ENCODE results near the gene HES3. TPM values are rescaled to one million over a fixed set of nuclear protein-coding genes. Genes with fewer than 3 reads are reported as not detected.
"Not testable (repeated sequence)": the region's sequence is repeated elsewhere in the genome, so short reads cannot be mapped to it uniquely, and the experiment has no call there.

Gene HES3
- polyA plus RNA-seq, 3 donors, result not detected

DNA sequence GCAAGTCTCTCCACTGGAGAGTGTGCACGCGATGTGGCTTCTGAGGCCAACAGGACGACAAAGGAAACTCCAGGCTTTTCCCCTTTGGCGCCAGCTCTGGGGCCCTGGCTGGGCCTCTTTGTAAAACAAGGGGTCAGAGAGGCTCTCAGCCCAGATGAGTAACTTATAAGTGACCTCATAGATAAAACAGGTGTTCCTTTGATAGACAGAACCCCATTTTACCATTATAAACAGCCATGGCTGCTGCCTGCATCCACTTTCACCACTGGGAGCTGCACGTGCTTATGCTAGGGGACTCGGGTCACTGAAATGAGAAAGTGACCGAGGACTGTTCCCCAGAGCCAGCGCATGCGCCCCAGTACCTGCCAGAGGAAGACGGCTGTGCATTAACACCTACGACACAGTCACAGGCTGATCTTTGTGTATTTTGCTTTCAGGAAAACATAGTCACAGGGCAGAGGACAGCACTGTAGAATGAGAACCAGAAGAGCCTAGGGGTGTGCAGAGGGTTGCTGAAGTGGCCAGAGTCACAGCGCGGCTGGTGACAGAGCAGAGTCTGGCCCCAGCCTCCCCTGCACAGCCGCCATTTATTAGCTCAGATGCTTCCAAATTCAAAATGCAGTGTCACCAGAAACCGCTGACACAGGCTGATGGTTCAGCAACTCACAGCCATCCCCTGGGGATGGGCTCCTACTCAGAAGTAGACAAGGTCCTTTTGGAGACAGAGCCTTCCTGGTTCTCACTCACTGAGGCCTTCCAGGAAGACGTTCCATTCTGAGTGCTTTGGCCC, 25.4 kb upstream of the HES3 start:
- DNase-seq (ENCODE audit: low read depth in 3 of 3, low spot score in 2 of 3), result no peak

DNA sequence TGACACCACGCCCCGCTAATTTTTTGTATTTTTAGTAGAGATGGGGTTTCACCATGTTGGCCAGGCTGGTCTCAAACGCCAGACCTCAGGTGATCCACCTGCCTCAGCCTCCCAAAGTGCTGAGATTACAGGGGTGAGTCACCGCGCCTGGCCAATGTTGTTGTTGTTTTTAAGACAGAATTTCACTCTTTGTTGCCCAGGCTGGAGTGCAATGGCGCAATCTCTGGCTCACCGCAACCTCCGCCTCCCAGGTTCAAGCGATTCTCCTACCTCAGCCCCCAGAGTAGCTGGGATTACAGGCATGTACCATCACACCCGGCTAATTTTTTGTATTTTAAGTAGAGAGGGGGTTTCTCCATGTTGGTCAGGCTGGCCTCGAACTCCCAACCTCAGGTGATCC, 24.3 kb upstream of the HES3 start:
- not testable (repeated sequence) for DNase-seq (ENCODE audit: low read depth in 3 of 3, low spot score in 2 of 3)

DNA sequence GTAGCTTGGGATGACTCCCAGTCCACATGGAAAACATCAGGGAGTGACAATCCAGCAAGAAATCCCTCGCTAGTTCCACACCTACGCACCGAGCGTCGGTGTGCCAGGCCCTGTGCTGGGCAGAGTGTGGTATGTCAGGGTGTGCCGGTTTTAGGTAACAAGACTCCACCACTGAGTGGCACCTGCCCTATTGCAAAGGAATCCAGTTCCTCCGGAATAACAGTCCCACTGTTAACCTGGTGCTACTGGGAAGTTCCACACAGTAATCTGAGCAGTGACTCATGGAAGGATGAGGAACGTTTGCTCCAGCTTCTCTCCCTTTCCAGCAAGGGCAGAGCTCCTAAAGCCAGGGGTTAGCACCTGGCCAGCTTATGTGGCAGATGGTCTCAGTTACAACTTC, 23.7 kb upstream of the HES3 start:
- DNase-seq (ENCODE audit: low read depth in 3 of 3, low spot score in 2 of 3), result no peak

DNA sequence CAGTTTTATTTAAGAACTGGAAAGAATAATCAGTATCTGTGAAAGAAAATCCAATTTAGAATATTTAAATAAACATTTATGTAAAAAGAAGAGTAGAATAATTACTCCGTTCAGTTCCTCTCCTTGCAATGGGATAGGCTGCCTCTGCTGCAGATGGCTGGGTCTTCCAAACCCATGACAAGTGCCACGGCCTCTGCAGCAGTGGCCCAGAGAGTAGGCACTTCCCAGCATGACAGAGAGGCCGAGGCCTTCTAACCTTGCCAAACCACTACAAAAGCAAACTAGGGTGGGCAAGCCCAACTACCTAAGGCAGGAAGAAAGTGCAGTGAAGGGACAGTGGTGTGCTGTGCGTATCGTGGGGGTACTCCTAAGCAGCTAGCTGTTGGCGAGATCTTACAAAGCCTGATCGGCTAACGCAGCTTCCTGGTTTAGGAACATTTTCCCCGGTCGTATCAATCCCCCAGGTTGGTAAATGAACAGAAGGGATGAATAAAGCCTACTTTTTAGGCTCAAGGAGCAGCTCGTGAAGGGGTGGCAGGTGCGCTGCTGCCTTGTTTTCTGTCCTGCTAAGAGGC, 22.7 kb upstream of the HES3 start:
- DNase-seq (ENCODE audit: low read depth in 3 of 3, low spot score in 2 of 3), result no peak

DNA sequence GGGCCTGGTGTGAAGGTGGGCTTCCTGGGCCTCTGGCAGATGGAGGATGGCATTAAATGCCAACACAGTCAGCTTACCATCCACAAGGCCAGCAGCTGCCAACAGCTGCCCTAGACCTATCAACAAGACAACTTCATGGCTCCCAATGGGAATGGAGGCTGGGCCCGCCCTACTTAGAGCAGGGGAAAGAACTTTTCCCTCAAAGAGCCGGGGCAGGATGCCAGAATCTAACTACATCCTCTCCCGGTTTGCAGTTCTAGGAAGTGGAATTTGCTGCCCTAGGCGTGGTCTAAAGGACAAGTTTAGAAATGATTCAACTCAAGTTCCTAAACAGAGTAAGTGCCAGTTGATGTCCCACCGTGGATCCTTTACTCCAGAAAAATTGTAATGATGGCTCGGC, 21.3 kb upstream of the HES3 start:
- DNase-seq (ENCODE audit: low read depth in 3 of 3, low spot score in 2 of 3), result no peak

DNA sequence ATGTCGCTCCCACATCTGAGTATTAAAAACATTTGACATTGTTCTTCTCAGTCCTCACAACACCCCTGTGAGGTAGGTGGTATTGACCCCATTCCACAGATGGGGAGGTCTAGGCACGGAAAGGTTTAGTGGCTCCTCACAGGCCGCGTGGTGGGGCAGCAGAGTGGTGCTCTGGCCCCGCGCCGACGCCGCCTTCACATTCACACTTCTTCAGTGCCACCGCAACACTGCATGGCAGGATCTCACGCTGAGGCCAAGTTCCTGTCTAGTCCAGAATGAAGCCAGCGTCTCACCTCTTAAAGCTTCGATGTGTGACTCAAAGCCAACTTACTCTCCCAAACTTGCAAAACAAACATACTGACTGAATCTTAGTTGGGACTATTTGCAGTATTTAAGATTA, 20.4 kb upstream of the HES3 start:
- DNase-seq (ENCODE audit: low read depth in 3 of 3, low spot score in 2 of 3), result no peak

DNA sequence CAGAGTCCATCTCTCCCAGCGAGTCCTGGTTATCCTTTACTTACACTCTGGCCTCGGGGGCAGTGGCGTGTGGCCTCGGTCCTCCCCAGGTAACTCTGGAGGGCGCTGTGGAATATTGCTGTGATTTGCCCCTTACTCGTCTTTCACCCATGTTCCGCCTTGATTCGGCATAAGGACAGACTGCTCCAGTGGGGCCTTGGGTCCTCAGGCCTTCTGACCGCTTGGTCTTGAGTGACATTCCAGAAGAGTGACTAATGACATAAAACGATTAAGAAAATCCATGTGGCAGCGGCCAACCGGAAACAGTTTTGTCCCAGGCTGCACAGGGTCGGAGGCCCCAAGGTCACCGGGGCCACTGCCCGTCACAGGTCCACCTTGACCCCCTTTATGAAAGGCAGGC, 19.3 kb upstream of the HES3 start:
- no peak for DNase-seq (ENCODE audit: low read depth in 3 of 3, low spot score in 2 of 3)

DNA sequence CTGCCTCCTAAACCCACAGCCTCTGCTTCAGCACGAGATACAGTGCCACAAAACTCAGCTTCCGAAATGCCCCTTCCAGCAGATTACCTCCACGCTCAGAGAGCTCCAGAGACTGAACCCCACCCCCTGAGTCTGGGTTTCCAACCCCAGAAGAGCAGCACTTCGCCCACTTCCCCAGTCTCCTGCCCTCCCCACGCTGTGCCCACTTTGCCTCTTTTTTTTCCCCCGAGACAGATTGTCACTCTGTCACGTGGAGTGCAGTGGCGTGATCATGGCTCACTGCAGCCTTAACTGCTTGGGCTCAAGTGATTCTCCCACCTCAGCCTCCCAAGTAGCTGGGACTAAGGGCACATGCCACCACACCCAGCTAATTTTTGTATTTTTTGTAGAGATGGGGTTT, 18.3 kb upstream of the HES3 start:
- no peak for DNase-seq (ENCODE audit: low read depth in 3 of 3, low spot score in 2 of 3)

DNA sequence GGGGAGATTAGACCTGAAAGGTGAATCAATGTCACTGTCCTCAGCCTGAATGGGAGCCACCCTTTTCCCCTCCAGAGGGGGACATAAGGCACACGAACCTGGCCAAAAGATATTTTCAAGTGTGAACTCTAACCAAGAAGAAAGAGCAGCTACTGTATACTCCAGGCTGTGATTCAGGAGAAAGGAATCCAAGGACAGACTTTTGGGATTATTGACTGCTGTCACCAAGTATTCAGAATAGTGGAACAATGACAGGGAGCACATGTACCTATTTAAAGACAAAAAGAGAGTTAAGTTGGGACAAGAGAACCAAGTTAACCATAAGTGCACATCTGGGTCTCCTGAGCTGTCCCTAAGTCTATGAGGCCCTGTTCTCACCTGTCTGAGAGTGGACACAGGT, 10.6 kb upstream of the HES3 start:
- DNase-seq (ENCODE audit: low read depth in 3 of 3, low spot score in 2 of 3), result no peak

DNA sequence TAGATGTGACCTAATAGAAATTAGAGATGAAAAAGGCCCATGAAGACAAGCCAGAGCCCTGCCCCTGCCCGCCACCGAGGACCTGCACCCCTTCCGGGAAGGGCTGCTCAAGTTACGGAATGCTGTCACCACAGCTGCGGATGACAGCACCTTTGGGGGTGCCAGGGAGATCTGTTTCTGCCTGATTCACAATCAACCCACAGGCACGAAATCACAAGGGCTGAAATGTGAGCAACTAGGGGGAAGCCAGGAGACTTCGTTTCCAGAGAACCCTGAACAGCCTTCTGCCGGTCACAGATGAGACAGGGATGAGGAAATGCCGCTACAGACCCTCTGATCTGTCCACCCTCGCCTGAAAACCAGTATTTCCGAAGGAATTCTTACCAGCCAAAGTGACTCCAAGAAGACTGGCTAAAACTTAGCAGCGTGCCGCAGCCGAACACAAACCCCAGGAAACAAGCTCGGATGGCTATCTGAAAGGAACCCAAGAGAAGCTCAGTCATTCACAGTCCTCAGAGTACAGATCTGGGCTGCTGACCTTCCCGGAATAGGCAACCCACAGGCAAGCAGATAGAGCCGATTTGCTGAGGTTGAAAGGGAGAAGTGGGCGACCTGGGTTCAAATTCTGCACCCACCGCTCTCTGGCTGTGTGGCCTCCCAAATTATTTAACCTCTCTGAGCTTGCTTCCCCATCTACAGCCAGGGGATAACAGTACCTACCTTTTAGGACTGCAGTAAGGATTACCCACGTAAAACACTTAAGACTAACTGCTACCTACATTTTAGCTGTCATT, 9.3 kb upstream of the HES3 start:
- DNase-seq (ENCODE audit: low read depth in 3 of 3, low spot score in 2 of 3), result no peak

DNA sequence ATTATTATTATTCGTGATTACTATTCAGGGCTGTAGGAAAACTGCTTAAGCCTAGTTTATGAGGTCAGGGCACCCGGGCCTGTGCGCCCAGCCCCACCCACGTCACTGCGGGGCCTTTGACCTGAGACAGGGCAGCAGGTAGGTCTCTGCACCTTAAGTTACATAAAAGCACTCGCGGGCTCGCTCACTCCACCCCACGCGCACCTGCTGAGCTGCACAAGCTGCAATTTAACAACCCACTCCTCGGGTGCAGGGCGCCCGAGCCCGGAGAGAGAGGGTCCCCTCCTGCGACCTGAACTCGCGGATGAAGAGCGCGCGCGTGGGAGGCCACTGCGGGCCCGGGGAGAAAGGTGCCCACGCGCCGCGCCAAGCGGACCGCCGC, 8.7 kb upstream of the HES3 start:
- DNase-seq (ENCODE audit: low read depth in 3 of 3, low spot score in 2 of 3), result no peak

DNA sequence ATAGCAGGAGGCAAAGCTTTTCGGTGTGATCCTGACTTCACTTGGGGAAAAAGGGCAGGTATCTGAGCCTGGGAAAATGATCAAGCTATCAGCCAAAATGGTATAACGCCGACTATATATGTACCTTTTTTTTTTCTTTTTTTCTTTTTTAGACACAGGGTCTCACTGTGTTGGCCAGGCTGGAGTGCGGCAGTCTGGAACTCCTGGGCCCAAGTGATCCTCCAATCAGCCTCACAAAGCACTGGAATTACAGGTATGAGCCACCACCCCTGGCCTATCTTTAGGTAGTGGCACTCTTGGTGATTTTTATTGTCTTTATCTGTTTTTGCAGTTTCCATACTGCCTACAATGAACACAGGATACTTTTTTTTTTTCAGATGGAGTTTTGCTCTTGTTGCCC, 6.9 kb upstream of the HES3 start:
- DNase-seq (ENCODE audit: low read depth in 3 of 3, low spot score in 2 of 3), result no peak

DNA sequence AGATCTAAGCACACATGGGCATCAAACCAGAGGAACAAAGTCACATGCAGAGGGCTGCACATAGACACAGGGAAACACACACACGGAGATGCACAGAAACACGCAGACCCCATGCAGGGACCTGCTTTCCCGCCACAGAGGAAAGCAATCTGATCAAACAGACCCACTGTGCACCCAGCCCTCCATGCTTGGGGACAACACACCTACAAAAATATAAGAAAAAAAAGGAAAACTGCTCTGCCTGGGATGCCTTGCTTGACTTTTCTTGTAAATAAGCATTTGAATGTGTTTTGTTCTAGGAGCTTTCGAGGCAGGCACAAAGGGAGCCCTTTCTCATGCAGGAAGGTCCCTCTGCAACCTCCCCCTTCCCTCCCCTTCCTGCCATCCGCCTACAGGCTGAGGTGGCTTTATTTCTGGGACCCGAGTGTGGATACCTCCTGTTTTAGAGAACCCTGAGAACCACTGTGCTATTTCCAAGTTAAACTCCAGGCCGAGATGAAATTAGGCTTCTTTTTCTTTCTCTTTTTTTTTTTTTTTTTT, 4.7 kb upstream of the HES3 start:
- DNase-seq (ENCODE audit: low read depth in 3 of 3, low spot score in 2 of 3), result no peak

DNA sequence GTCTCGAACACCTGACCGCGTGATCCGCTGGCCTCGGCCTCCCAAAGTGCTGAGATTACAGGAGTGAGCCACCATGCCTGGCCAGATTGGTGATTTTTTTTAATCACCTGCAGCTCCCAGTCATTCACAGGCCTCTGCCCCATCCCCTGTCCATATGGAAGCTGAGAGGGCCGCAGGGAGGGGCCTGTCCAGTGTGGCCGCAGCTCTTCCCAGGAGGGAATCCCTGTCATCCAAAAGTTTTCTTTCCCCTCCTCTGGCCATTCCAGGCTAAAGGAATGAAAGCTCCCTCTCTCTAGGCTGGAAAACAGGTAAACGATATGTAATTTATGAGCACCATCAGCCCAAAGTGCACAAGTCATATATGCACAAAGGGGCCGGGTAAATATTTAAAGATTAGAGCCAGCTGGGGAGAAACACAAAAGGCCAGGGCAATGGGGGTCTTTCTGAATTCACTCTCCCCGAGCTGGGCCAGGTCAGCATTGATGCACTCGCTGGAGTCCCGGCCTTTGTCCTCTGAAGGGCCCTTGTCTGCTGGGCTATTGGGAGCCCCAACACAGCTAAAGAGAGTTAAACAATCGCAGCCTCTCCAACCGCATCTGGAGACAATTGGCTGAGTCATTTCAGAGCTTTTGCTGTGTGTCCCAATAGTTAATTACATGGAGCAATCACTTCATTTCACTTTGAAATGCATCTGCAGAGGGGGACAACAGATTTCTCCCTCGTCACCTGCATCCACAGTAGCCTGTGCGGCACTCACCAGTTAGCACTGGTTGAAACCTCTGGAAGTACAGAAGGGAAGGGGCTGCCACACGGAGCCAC, 3.8 kb upstream of the HES3 start:
- DNase-seq (ENCODE audit: low read depth in 3 of 3, low spot score in 2 of 3), result no peak

DNA sequence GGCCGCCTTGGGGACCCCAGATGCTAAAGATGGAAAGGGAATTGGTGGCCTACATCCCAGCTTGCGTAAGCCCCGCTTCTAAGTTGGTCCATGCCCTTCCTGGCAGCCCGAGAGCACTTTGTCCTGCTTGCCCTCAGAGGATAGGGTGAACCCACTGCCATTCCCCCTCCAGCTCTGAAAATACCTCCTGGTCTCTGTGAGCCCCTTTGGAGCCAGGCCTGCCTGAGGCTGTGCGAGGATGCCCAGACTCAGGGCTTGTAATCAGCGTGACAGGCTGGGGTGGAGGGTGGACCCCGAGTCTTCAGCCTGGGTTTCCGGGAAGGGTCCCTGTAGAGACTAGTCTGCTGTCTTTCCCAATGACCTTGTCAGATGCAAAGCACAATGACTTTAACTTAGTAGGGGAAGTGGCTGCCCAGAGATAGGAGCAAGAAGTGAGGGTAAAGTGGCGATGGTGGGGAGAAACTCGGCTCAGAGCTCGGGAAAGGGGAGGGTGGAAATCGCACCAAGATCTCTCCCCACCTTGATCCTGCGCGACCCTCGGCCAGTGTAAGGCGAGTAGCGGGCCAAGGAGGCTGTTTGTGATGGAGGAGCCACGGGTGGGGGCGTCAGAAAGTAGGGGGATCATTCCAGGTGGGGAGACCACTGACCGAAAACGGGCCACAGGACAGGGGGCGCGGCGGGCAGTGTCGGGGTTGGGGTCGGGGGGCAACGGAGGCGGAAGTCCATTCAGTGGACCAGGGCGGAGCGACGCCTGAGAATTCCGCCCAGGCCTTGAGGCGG, 2.7 kb upstream of the HES3 start:
- DNase-seq (ENCODE audit: low read depth in 3 of 3, low spot score in 2 of 3), result no peak

DNA sequence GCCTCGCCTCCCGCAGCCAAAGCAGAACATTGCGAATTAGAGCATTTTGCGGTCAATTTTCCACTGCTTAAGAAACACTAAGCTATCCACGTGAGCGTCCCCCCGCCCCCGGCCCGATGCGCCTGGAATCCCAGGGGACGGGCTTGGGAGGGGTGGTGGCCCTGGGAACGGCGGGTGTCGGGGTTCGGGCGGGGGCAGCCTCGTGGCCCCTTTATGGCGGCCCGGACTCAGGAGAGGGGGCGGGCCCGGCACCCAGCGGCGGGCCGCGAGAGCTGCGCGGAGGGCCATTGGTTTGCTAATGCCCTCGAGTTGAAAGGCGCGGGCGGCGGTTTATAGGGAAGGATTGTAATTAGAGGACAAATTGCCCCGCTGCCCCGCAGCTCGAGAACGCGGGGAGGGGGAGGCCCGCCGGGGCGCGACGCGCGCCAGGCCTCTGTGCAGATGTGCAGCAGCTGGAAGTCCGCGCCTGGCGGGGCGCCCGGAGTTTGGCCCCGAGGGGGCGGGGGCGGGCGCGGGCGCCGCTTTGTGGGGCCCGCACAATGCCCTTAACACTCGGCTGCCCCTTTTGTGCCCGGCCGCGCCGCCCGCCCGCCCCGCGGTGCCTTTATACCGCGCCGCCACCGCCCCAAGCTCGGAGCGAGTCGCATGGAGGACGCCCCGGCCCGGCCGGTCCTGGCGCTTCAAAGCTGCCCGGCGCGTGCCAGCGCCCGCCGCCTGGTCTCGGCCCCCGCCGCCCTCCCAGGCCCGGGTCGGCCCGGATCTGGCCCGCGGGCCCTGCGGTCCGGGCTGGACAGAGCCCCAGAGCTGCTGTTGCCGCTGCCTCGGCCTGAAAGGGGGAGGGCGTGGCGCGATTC, 1.9 kb upstream of the HES3 start:
- no peak for DNase-seq (ENCODE audit: low read depth in 3 of 3, low spot score in 2 of 3)

DNA sequence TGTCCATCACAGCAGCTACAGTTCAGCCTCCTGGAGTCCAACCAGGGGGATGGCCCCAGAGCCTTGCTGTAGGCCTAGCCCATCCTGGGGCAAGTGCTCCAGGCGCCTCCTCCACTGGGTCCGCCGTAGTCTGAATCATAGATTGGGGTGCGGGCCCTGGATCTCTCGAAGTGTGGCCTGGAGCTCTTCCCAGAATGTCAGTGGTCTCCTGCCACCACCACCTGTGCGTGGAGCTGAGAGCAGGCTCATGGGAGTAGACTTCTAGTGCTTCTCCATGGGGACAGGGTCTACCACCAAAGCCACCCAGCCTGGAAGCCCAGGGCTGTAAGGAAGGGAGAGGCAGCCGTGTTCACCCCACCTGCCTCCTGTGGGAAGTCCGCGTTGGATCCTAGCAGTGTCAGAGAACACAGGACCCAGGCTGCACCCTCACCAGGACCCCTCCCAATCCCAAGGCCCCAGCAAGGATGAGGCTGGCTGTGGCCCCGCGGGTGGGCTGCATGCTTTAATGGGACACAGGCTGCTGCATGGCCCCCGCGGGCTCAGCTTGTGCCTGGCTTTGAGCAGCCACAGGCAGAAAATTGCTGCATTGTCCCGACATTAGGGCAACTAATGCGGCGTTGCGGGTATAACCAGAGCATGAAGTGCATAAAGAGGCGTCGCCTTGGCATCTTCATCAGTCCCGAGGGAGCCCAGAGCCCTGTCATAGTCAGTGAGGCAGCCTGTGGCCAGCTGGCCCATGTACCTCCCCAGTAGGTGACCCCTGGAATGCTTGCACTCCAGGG, 735 bp upstream of the HES3 start:
- DNase-seq (ENCODE audit: low read depth in 3 of 3, low spot score in 2 of 3), result no peak

DNA sequence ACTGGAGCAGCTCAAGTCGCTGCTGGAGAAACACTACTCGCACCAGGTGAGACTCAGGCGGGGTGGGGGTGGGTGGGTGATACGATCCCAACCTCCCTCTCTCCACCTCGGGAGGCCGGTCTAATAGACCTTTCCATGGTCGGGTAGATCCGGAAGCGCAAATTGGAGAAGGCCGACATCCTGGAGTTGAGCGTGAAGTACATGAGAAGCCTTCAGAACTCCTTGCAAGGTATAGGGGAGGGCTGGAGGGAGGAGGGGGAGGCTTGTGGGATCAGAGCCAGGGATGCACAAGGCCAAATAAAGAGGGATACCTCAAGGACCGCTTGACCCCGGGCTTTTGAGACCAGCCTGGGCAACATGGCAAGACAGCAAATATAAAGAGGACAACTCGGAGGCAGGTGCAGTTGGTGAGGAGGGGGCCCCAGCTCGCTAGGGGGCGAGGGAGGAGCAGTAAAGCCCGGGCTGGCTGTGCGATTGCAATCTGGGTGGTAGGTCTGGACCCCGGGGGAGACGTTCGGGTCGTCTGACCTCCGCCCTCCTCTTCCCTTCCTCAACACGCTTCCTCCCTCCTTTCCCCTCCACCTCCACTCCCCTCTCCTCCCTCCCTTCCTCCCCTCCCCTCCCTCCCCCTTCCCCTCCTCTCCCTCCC, 546 bp downstream of the HES3 start:
- no peak for DNase-seq (ENCODE audit: low read depth in 3 of 3, low spot score in 2 of 3)

Data from right renal cortex interstitium (tissue), 3 donors.